Astrocyte (in vitro differentiated cells and primary cell): ENCODE measurements around the gene UNCX.

Experiments
- CTCF ChIP-seq: IDR thresholded peaks from 2 replicates; pipeline ENCODE4 v1.5.1; 2011; ENCODE audit warnings: low read depth, mild to moderate bottlenecking, inconsistent platforms, low read length, moderate library complexity; ENCODE audit not compliant: insufficient read depth
- EZH2 ChIP-seq: IDR thresholded peaks from 2 replicates; pipeline ENCODE4 v1.6.1; 2012; ENCODE audit warnings: mild to moderate bottlenecking, low read length, inconsistent platforms; ENCODE audit not compliant: insufficient read depth

- TF ChIP-seq CTCF (no peak), EZH2 (peak; percentile 69)
Observed at GRCh38 chr7:1231214-1232102, 1.2 kb upstream of the UNCX start.
